CD4-positive, alpha-beta T cell treated with Interferon alpha-2 for 1 hour (primary cell): ENCODE data around the gene ZNF80.
"Not testable (repeated sequence)": the region's sequence is repeated elsewhere in the genome, so short reads cannot be mapped to it uniquely, and the experiment has no call there.

Experiments used
- DNase-seq, 2 donors: peaks; one replicate each; pipeline ENCODE4 v3.0.0-alpha.2; 2020 to 2022

The ZNF80 gene

GRCh38 chr3:114237478-114237877, at the start of gene ZNF80:
Gene ZNF80 (minus strand): TSS chr3:114237578. CDS start chr3:114237074, 504 bp downstream.
- not testable (repeated sequence) for DNase-seq

- DNase-seq = peak in 1 of 2 donors; percentile 47
These were observed 48.9 kb upstream of the ZNF80 start for GRCh38 chr3:114286266-114286665.

- DNase-seq = peak in 1 of 2 donors; percentile 47
These were observed 48.4 kb upstream of the ZNF80 start for GRCh38 chr3:114285648-114286230.

- DNase-seq = no peak
These were observed 47.3 kb upstream of the ZNF80 start for GRCh38 chr3:114284644-114285043.

GRCh38 chr3:114276856-114277255, 39.5 kb upstream of the ZNF80 start:
- DNase-seq = not testable (repeated sequence)

- no peak for DNase-seq
These were observed 37.6 kb upstream of the ZNF80 start for GRCh38 chr3:114274929-114275328.

GRCh38 chr3:114272271-114272670, 34.9 kb upstream of the ZNF80 start:
- DNase-seq = no peak

- no peak for DNase-seq
These were observed 32.6 kb upstream of the ZNF80 start for GRCh38 chr3:114270019-114270418.

GRCh38 chr3:114260152-114260551, 22.8 kb upstream of the ZNF80 start:
- no peak for DNase-seq

GRCh38 chr3:114259566-114259965, 22.2 kb upstream of the ZNF80 start:
- no peak for DNase-seq

- no peak for DNase-seq
These were observed 16.1 kb upstream of the ZNF80 start for GRCh38 chr3:114253505-114253904.

- DNase-seq = no peak
These were observed 15.6 kb upstream of the ZNF80 start for GRCh38 chr3:114252954-114253353.

- no peak for DNase-seq
These were observed 5.6 kb upstream of the ZNF80 start for GRCh38 chr3:114242947-114243346.

- DNase-seq = no peak
These were observed 3.9 kb upstream of the ZNF80 start for GRCh38 chr3:114241262-114241661.

GRCh38 chr3:114238146-114238785, 888 bp upstream of the ZNF80 start:
- not testable (repeated sequence) for DNase-seq

GRCh38 chr3:114235431-114235830, 1.9 kb downstream of the ZNF80 start:
- DNase-seq = no peak

GRCh38 chr3:114234745-114235144, 2.6 kb downstream of the ZNF80 start:
- DNase-seq = no peak

- DNase-seq = peak; percentile 41 to 75
These were observed 5.8 kb downstream of the ZNF80 start for GRCh38 chr3:114231616-114232015.

GRCh38 chr3:114227076-114227475, 10.3 kb downstream of the ZNF80 start:
- no peak for DNase-seq

- DNase-seq = no peak
These were observed 11.1 kb downstream of the ZNF80 start for GRCh38 chr3:114226313-114226712.

- DNase-seq = peak; percentile 38 to 79
These were observed 14.2 kb downstream of the ZNF80 start for GRCh38 chr3:114223143-114223542.

- no peak for DNase-seq
These were observed 15.5 kb downstream of the ZNF80 start for GRCh38 chr3:114221881-114222264.

GRCh38 chr3:114221165-114221880, 16.1 kb downstream of the ZNF80 start:
- peak; percentile 63 to 87 for DNase-seq

- DNase-seq = no peak
These were observed 17.6 kb downstream of the ZNF80 start for GRCh38 chr3:114219741-114220140.
